CD4-positive, alpha-beta T cell treated with Interferon gamma for 1 hour (primary cell): ENCODE data around the gene ZNF428.
A peak's percentile ranks its signal among the peaks of the same experiment; 100 is the strongest.
"Not testable (repeated sequence)": the region's sequence is repeated elsewhere in the genome, so short reads cannot be mapped to it uniquely, and the experiment has no call there.

Source experiments
- DNase-seq: peaks from one replicate; pipeline ENCODE4 v3.0.0-alpha.2; 2020

The ZNF428 gene

GRCh38 chr19:43639519-43640423 lies 20.3 kb upstream of the ZNF428 start, which contains the start of gene CADM4:
CADM4 (minus strand) TSS chr19:43639850; CDS start chr19:43639790, 60 bp downstream.
- DNase-seq, result peak; percentile 57

GRCh38 chr19:43638995-43639518 lies 19.6 kb upstream of the ZNF428 start:
- no peak for DNase-seq

- DNase-seq, result peak; percentile 9
These were observed 19.0 kb upstream of the ZNF428 start for GRCh38 chr19:43638214-43638994.

- DNase-seq, result no peak
These were observed 16.8 kb upstream of the ZNF428 start for GRCh38 chr19:43636121-43636683.

GRCh38 chr19:43635561-43635940 lies 16.1 kb upstream of the ZNF428 start:
- not testable (repeated sequence) for DNase-seq

- DNase-seq, result no peak
These were observed 15.6 kb upstream of the ZNF428 start for GRCh38 chr19:43634872-43635560.

GRCh38 chr19:43634506-43634871 lies 15.1 kb upstream of the ZNF428 start:
- no peak for DNase-seq

GRCh38 chr19:43634068-43634467 lies 14.6 kb upstream of the ZNF428 start:
- DNase-seq, result no peak

GRCh38 chr19:43633520-43633919 lies 14.1 kb upstream of the ZNF428 start:
- no peak for DNase-seq

- no peak for DNase-seq
These were observed 12.1 kb upstream of the ZNF428 start for GRCh38 chr19:43631491-43631890.

- no peak for DNase-seq
These were observed 9.4 kb upstream of the ZNF428 start for GRCh38 chr19:43628646-43629326.

- no peak for DNase-seq
These were observed 7.4 kb upstream of the ZNF428 start for GRCh38 chr19:43626838-43627237.

GRCh38 chr19:43625918-43626579 lies 6.6 kb upstream of the ZNF428 start:
- DNase-seq, result no peak

- peak; percentile 86 for DNase-seq
These were observed 5.5 kb upstream of the ZNF428 start for GRCh38 chr19:43624933-43625332.

GRCh38 chr19:43623889-43624670 lies 4.7 kb upstream of the ZNF428 start:
- no peak for DNase-seq

- no peak for DNase-seq
These were observed 3.5 kb upstream of the ZNF428 start for GRCh38 chr19:43622956-43623355.

GRCh38 chr19:43622070-43622469 lies 2.6 kb upstream of the ZNF428 start:
- no peak for DNase-seq

GRCh38 chr19:43620061-43621001 lies 902 bp upstream of the ZNF428 start:
- peak; percentile 85 for DNase-seq

GRCh38 chr19:43618921-43619261 lies 538 bp downstream of the ZNF428 start:
- DNase-seq, result peak; percentile 36

- no peak for DNase-seq
These were observed 2.5 kb downstream of the ZNF428 start for GRCh38 chr19:43616954-43617353.
